RWPE1 (cell line): ENCODE data around the gene FGF12.

Source experiments
- CTCF ChIA-PET: fragments of 350-600 bp; sonication (Branson Sonifier 250); formaldehyde crosslinking; extraction: SDS; loops from one replicate; lab custom pipeline; 2021; lab: Yijun Ruan, JAX
- POLR2A ChIA-PET: fragments of 400-600 bp; formaldehyde crosslinking; extraction: SDS; loops from one replicate; lab custom pipeline; 2020; ENCODE audit warnings: antibody characterized with exemption; ENCODE audit not compliant: low non-redundant PET; lab: Yijun Ruan, JAX
- DNase-seq: peaks from one replicate; pipeline ENCODE4 v3.0.0; 2012; ENCODE audit warnings: low spot score
- H3K27ac ChIP-seq: fragments of 450-650 bp; 2 replicates; pipeline ENCODE4 v1.5.1; 2017
- TF ChIP-seq, protein P1 (sequence below): fragments of 450-650 bp; conservative IDR thresholded peaks from 2 replicates; pipeline ENCODE4 v1.5.1; 2017; ENCODE audit warnings: low read depth, mild to moderate bottlenecking

The FGF12 gene

DNA sequence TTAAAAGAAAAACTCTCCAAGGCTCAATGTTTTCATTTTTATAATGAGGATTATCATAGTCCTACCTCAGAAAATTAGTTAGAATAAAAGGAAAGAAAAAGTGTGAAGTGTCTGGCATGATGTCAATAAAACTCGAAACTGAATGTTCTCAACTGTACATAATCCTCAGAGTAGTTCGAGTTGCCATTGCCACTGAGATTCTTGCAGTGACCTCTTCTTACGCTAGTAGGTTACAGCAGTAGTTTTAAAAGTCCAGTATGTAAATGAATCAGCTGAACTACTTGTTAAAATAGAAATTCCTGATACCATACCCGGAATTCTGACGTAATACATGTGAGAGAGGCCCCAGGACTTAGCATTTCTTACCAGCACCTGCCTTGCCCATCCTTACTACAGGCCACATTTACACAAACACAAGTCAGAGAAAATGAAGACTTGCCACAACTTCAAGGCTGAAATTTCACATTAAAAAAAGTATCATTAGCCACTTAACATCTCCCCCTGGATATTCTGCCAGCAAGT is 502.6 kb downstream of the FGF12 start:
- CTCF ChIA-PET = no interaction called here
- no peak overlapping the region for H3K27ac ChIP-seq
- DNase-seq = no peak
- POLR2A ChIA-PET = no interaction called here
- TF ChIP-seq, protein P1, sequence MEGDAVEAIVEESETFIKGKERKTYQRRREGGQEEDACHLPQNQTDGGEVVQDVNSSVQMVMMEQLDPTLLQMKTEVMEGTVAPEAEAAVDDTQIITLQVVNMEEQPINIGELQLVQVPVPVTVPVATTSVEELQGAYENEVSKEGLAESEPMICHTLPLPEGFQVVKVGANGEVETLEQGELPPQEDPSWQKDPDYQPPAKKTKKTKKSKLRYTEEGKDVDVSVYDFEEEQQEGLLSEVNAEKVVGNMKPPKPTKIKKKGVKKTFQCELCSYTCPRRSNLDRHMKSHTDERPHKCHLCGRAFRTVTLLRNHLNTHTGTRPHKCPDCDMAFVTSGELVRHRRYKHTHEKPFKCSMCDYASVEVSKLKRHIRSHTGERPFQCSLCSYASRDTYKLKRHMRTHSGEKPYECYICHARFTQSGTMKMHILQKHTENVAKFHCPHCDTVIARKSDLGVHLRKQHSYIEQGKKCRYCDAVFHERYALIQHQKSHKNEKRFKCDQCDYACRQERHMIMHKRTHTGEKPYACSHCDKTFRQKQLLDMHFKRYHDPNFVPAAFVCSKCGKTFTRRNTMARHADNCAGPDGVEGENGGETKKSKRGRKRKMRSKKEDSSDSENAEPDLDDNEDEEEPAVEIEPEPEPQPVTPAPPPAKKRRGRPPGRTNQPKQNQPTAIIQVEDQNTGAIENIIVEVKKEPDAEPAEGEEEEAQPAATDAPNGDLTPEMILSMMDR = no peak

DNA sequence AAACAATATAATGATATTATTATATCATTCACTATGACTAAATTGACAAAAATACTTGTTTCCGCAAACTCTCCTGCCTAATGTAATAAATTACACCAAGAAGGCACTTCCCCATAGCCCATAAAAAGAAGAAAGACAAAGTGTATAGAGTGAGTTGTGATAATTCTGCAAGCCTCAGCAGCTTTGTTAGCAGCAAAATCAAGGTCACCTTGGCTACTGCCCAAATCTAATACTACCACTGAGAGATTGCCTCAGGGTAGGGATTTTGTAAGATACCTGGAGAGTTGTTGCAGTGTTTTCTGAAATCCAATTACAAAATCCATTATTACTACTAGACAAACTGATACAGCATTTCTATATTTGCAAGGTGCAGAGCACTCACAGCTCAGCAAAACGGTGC is 503.5 kb downstream of the FGF12 start:
- POLR2A ChIA-PET = no interaction called here
- no peak for DNase-seq
- TF ChIP-seq, protein P1 = no peak
- CTCF ChIA-PET = no interaction called here
- no peak overlapping the region for H3K27ac ChIP-seq

DNA sequence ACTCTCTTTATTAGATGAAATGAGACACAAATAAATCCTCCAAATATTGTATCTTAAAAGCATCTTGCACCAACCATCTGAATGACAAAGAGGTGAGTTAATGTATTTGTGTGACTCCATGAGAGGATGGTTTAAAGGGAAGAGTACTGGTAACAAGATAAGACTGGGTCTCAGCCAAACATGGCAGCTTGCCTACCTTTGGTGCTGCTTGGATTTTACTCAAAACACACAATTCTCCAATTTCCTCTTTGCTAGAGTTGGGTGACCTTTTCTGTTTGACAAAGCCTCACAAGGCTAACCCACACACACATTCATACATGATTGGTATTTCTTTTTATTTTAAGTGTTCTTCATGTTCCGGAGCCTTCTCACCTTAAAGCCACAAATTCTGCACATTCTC is 506.4 kb downstream of the FGF12 start:
- H3K27ac ChIP-seq = no peak overlapping the region
- POLR2A ChIA-PET = no interaction called here
- TF ChIP-seq, protein P1 = no peak
- DNase-seq = no peak
- CTCF ChIA-PET = no interaction called here

DNA sequence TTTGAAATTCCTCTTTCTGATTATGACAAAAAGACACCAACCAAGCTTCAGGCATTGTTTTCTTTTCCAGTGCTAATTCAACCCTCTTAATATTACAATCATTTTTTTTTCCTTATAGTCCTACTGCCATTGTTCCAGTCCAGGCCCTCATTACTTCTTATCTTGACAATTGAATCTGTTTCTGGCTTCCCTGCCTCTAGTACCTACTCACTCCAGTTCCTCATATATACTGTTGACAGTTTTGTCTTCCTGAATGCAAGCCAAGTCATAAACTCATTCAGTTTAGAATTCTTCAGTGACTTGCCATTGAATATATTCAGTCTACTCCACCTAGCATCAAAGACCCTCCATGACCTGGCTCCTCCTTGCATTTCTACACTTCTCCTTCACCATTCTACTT is 507.4 kb downstream of the FGF12 start:
- POLR2A ChIA-PET = no interaction called here
- DNase-seq = no peak
- CTCF ChIA-PET = no interaction called here

DNA sequence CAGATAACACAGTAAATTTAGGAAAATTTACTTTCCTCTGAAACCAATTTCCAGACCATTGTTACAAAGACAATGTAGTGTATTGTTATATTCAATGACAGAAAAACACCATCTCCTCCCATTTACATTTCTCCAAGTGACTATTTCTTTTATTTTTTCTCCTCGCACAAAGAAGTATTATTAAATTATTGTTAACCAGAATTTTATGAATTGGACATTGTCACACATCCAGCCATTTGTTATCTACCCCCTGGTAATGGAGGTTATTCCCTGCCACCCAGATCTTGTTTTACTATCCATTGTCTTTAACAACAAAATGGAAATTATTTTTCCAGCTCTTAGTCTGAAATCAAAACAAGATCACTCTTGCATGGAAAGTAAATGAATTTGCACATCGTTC is 511.3 kb downstream of the FGF12 start:
- POLR2A ChIA-PET = no interaction called here
- TF ChIP-seq, protein P1 = no peak
- no peak overlapping the region for H3K27ac ChIP-seq
- no peak for DNase-seq
- CTCF ChIA-PET = interaction anchor here (0.6 to 0.7 kb wide), 3 partner anchors 229 to 421 kb away, joined by 3 to 4 read pairs (median 4); no protein-coding TSS in a partner anchor

More for the DNA sequence above, 507.4 kb downstream of the FGF12 start:
- H3K27ac ChIP-seq = no peak overlapping the region
- TF ChIP-seq, protein P1 = no peak

DNA sequence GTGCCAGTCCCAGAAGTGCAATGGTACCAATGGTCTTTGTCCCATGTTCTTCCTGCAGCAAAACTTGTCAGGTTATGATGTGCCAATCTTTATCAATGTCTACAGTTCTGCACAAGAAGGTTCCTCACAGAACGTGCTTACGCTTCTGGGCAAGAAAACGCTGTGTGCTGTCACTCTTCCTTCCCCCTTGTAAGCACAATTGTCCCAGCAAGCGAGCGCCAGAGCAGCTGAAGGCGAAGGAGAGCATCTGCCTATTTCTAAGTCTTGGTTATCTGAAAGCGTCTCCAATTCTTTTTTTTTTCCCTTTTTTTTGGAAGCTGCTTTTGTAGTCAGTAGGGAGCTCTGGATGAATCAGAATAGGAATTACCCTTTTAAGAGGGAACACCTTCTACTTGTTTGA is 514.4 kb downstream of the FGF12 start:
- POLR2A ChIA-PET = no interaction called here
- CTCF ChIA-PET = interaction anchor here (0.6 kb wide), 1 partner anchor 68 kb away, joined by 6 read pairs; no protein-coding TSS in a partner anchor
- H3K27ac ChIP-seq = no peak overlapping the region
- no peak for DNase-seq
- TF ChIP-seq, protein P1 = no peak
